Loucy (cell line): ENCODE measurements around the gene MRTO4.
"Not testable (repeated sequence)": the region's sequence is repeated elsewhere in the genome, so short reads cannot be mapped to it uniquely, and the experiment has no call there.

Experiments
- H2AFZ ChIP-seq: fragments of 200-600 bp; sonication (generic); 2 replicates; pipeline ENCODE4 v1.6.0; 2016; ENCODE audit warnings: antibody characterized with exemption, mild to moderate bottlenecking, low read length, moderate library complexity
- H3F3A ChIP-seq: fragments of 200-600 bp; 2 replicates; pipeline ENCODE4 v1.6.0; 2016; ENCODE audit warnings: antibody characterized with exemption, low read depth, mild to moderate bottlenecking
- H3K27me3 ChIP-seq: fragments of 200-600 bp; sonication (generic); 2 replicates; pipeline ENCODE4 v1.6.1; 2014; ENCODE audit warnings: low read length, mild to moderate bottlenecking; ENCODE audit not compliant: insufficient read depth, poor library complexity, severe bottlenecking
- H3K36me3 ChIP-seq: fragments of 200-600 bp; sonication (generic); 2 replicates; pipeline ENCODE4 v1.6.1; 2016; ENCODE audit warnings: low read length; ENCODE audit not compliant: insufficient read depth
- H3K4me1 ChIP-seq: fragments of 200-600 bp; sonication (generic); 2 replicates; pipeline ENCODE4 v1.5.1; 2014; ENCODE audit warnings: low read length, mild to moderate bottlenecking; ENCODE audit not compliant: insufficient read depth, poor library complexity, severe bottlenecking
- H3K4me2 ChIP-seq: fragments of 200-600 bp; sonication (generic); 2 replicates; pipeline ENCODE4 v1.6.0; 2014; ENCODE audit warnings: antibody characterized with exemption, low read length, low read depth, mild to moderate bottlenecking; ENCODE audit not compliant: poor library complexity, severe bottlenecking
- H3K4me3 ChIP-seq: fragments of 200-600 bp; sonication (generic); 2 replicates; pipeline ENCODE4 v1.5.1; 2014; ENCODE audit warnings: low read length, mild to moderate bottlenecking, mixed read lengths; ENCODE audit not compliant: poor library complexity, severe bottlenecking
- H3K79me2 ChIP-seq: fragments of 200-600 bp; sonication (generic); 2 replicates; pipeline ENCODE4 v1.6.1; 2014; ENCODE audit warnings: low read length; ENCODE audit not compliant: insufficient read depth
- H3K9ac ChIP-seq: fragments of 200-600 bp; sonication (generic); 2 replicates; pipeline ENCODE4 v1.6.0; 2014; ENCODE audit warnings: mild to moderate bottlenecking, low read depth, low read length, moderate library complexity; ENCODE audit not compliant: poor library complexity, severe bottlenecking
- H3K9me2 ChIP-seq: fragments of 200-600 bp; sonication (generic); replicated peaks from 2 replicates; pipeline ENCODE4 v1.6.1; 2016; ENCODE audit warnings: low read depth, low read length, mixed read lengths
- H3K9me3 ChIP-seq: fragments of 200-600 bp; sonication (generic); 2 replicates; pipeline ENCODE4 v1.6.1; 2014; ENCODE audit warnings: mild to moderate bottlenecking, antibody characterized with exemption, low read length, low read depth; ENCODE audit not compliant: insufficient read depth
- H4K20me1 ChIP-seq: fragments of 200-600 bp; sonication (generic); 2 replicates; pipeline ENCODE4 v1.6.0; 2014; ENCODE audit warnings: antibody characterized with exemption, low read length, mild to moderate bottlenecking; ENCODE audit not compliant: insufficient read depth, poor library complexity, severe bottlenecking
- EZH2phosphoT487 ChIP-seq: fragments of 200-600 bp; IDR thresholded peaks from 2 replicates; pipeline ENCODE4 v1.6.1; 2018; ENCODE audit warnings: antibody characterized with exemption, mild to moderate bottlenecking, moderate library complexity, borderline replicate concordance
- TF ChIP-seq, protein P1 (sequence below): fragments of 200-600 bp; sonication (generic); conservative IDR thresholded peaks from 2 replicates; pipeline ENCODE4 v1.5.1; 2014; ENCODE audit warnings: mild to moderate bottlenecking, antibody characterized with exemption, low read length

The MRTO4 gene

DNA sequence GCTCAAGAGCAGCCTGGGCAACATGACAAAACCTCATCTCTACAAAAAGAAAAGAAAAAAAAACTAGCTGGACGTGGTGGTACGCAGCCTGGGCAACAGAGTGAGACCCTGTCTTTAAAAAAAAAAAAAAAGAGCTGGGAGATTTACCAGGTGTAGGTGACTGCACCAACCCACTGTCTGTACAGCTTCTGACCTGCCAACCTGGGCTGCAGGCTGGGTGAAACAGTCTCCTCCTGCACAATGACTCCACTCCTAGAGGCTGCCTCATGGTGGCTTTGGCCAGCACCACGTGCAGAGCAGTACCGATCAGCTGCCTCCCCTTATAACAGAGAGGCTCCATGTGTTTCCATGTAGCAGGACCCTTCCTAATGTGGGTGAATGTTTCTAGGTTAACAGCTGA lies 3.7 kb downstream of the MRTO4 start:
- Histone ChIP-seq H3K36me3 (peaks cover 38% of the 10 kb centered on the region; the same call in 1 of the 2 replicates), H3K9ac (no peak overlapping the region), H3K4me2 (no peak overlapping the region), H3K4me1 (peaks cover 22% of the 10 kb centered on the region), H3K79me2 (peaks cover 49% of the 10 kb centered on the region), H3K4me3 (no peak overlapping the region), H3F3A (no peaks in the 10 kb centered on the region), H2AFZ (no peak overlapping the region), H3K9me2 (no peaks in the 10 kb centered on the region), H4K20me1 (peaks cover 17% of the 10 kb centered on the region), H3K27me3 (no peaks in the 10 kb centered on the region), H3K9me3 (no peaks in the 10 kb centered on the region)
- TF ChIP-seq EZH2phosphoT487: no peak
- TF ChIP-seq, protein P1, sequence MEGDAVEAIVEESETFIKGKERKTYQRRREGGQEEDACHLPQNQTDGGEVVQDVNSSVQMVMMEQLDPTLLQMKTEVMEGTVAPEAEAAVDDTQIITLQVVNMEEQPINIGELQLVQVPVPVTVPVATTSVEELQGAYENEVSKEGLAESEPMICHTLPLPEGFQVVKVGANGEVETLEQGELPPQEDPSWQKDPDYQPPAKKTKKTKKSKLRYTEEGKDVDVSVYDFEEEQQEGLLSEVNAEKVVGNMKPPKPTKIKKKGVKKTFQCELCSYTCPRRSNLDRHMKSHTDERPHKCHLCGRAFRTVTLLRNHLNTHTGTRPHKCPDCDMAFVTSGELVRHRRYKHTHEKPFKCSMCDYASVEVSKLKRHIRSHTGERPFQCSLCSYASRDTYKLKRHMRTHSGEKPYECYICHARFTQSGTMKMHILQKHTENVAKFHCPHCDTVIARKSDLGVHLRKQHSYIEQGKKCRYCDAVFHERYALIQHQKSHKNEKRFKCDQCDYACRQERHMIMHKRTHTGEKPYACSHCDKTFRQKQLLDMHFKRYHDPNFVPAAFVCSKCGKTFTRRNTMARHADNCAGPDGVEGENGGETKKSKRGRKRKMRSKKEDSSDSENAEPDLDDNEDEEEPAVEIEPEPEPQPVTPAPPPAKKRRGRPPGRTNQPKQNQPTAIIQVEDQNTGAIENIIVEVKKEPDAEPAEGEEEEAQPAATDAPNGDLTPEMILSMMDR: no peak

- H3K79me2 ChIP-seq: peaks cover 39% of the 10 kb centered on the region
Measured at GRCh38 chr1:19256301-19256700, 4.7 kb downstream of the MRTO4 start.

DNA sequence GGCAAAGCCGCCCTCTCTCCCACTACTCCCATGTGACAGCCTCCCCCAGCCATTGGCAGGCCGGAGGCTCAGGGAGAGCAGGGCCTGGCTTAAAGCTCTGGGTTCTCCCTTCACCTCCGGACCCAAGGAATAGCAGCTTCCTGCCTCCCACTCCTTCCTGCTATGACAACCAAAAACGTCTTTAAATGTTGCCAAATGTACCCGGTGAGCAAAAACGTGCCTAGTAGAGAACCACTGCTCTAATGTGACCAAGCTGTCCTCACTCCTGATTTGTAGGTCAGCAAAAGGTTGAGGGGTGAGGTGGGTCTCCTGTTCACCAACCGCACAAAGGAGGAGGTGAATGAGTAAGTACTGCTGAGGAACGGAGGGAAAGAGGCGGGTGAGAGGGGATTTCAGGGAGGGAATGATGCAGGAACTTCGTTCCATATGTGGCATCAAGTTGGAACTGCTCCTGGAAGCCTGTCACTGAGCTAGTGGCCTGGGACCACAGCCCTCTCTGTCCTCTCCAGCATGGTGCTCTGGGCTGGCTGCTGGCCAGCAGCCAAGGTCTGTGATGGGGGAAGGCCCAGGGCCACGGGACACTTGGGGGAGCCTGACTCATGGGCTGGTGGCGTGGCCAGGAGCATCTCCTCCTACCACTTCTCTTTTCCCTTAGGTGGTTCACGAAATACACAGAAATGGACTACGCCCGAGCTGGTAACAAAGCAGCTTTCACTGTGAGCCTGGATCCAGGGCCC lies 5.7 kb downstream of the MRTO4 start:
- Histone ChIP-seq H3F3A (no peaks in the 10 kb centered on the region), H3K4me3 (no peak overlapping the region), H3K4me2 (no peak overlapping the region), H3K27me3 (no peaks in the 10 kb centered on the region), H4K20me1 (peaks cover 6% of the 10 kb centered on the region), H3K9me2 (no peaks in the 10 kb centered on the region), H3K79me2 (peaks cover 31% of the 10 kb centered on the region), H3K36me3 (peaks cover 46% of the 10 kb centered on the region; the same call in 1 of the 2 replicates), H2AFZ (no peak overlapping the region), H3K9me3 (no peaks in the 10 kb centered on the region), H3K9ac (no peak overlapping the region), H3K4me1 (peaks cover 17% of the 10 kb centered on the region)
- TF ChIP-seq, protein P1: no peak
- TF ChIP-seq EZH2phosphoT487: no peak

More at GRCh38 chr1:19256301-19256700, 4.7 kb downstream of the MRTO4 start:
- H3K36me3 ChIP-seq: peaks cover 46% of the 10 kb centered on the region; the same call in 1 of the 2 replicates
- H3K4me2 ChIP-seq, H3K9me3 ChIP-seq, H3K4me3 ChIP-seq, H3F3A ChIP-seq, H3K9me2 ChIP-seq, H2AFZ ChIP-seq, H3K27me3 ChIP-seq, H3K9ac ChIP-seq: not testable (repeated sequence)
- peaks cover 17% of the 10 kb centered on the region for H3K4me1 ChIP-seq
- H4K20me1 ChIP-seq: peaks cover 12% of the 10 kb centered on the region

- Histone ChIP-seq H3K4me1 (peaks cover 9% of the 10 kb centered on the region), H3K36me3 (peaks cover 46% of the 10 kb centered on the region; the same call in 1 of the 2 replicates), H4K20me1 (peaks cover 3% of the 10 kb centered on the region)
Measured at GRCh38 chr1:19258353-19258752, 6.7 kb downstream of the MRTO4 start.

More at GRCh38 chr1:19258353-19258752, 6.7 kb downstream of the MRTO4 start:
- H3K79me2 ChIP-seq: peaks cover 21% of the 10 kb centered on the region
- H3K9me3 ChIP-seq: no peaks in the 10 kb centered on the region
- H3K9ac ChIP-seq: no peak overlapping the region
- H3F3A ChIP-seq: no peaks in the 10 kb centered on the region
- TF ChIP-seq, protein P1: no peak
- no peak for TF ChIP-seq EZH2phosphoT487
- no peaks in the 10 kb centered on the region for H3K9me2 ChIP-seq
- no peak overlapping the region for H3K4me3 ChIP-seq
- H3K27me3 ChIP-seq: no peaks in the 10 kb centered on the region
- H3K4me2 ChIP-seq: no peak overlapping the region
- no peak overlapping the region for H2AFZ ChIP-seq
